ENCODE results near the gene TMEM131. TPM values are rescaled to one million over a fixed set of nuclear protein-coding genes. Genes with fewer than 3 reads are reported as not detected.
"Not testable (repeated sequence)": the region's sequence is repeated elsewhere in the genome, so short reads cannot be mapped to it uniquely, and the experiment has no call there.

TMEM131 gene
- total and polyA plus RNA-seq, 2 experiments from 2014 or later = 9.2 to 22.7 TPM

- no peak overlapping the region for H2AFZ ChIP-seq
- Mint-ChIP-seq H3K4me1 (peaks cover 17% of the 10 kb centered on the region), H3K36me3 (ENCODE audit: low read depth) (peaks cover 13% of the 10 kb centered on the region; the same call in 2 of the 3 replicates), H3K9me3 (0 out of 3 replicates have a peak, but pooled peaks cover 8% of the 10 kb centered on the region), H3K27ac (no peak overlapping the region), H3K27me3 (ENCODE audit: insufficient read depth, low read depth, poor library complexity) (peaks cover 2% of the 10 kb centered on the region), H3K4me3 (no peak overlapping the region)
- no peaks in the 10 kb centered on the region for H3K36me3 ChIP-seq (ENCODE audit: insufficient read depth)
- H3K27me3 ChIP-seq (ENCODE audit: insufficient read depth) = no peaks in the 10 kb centered on the region
- DNase-seq (ENCODE audit: low spot score) (no peak), ATAC-seq (no peak)
- no peaks in the 10 kb centered on the region for H3F3A ChIP-seq (replicated peaks; ENCODE audit: low read depth)
- 0 out of 2 replicates have a peak, but pooled peaks cover 3% of the 10 kb centered on the region for H4K20me1 ChIP-seq (replicated peaks; ENCODE audit: insufficient read depth)
- no peak overlapping the region for H3K4me3 ChIP-seq
- no peak overlapping the region for H3K4me2 ChIP-seq
- no peaks in the 10 kb centered on the region for H3K79me2 ChIP-seq (replicated peaks; ENCODE audit: insufficient read depth)
- TF ChIP-seq EZH2phosphoT487 (IDR thresholded peaks at IDR 0.05; ENCODE audit: unreplicated experiment) = no peak
- peaks cover 14% of the 10 kb centered on the region for H3K4me1 ChIP-seq (ENCODE audit: insufficient read depth)
- peak overlapping the region; percentile 80; the same call in 1 of the 2 replicates for H3K27ac ChIP-seq (ENCODE audit: low read depth)
- H3K9me2 ChIP-seq (ENCODE audit: insufficient read depth) = no peaks in the 10 kb centered on the region
Observed at GRCh38 chr2:97831121-97831520, 164.6 kb downstream of the TMEM131 start.

- H4K20me1 ChIP-seq (replicated peaks; ENCODE audit: insufficient read depth); H3K9me2 ChIP-seq (ENCODE audit: insufficient read depth); H3K27me3 Mint-ChIP-seq (ENCODE audit: insufficient read depth, low read depth, poor library complexity); H2AFZ ChIP-seq; H3K9me3 Mint-ChIP-seq; H3F3A ChIP-seq (replicated peaks; ENCODE audit: low read depth); H3K4me3 Mint-ChIP-seq; H3K79me2 ChIP-seq (replicated peaks; ENCODE audit: insufficient read depth); ATAC-seq; DNase-seq (ENCODE audit: low spot score); H3K4me2 ChIP-seq; H3K27ac Mint-ChIP-seq; H3K27ac ChIP-seq (ENCODE audit: low read depth); H3K4me3 ChIP-seq; H3K36me3 ChIP-seq (ENCODE audit: insufficient read depth); H3K27me3 ChIP-seq (ENCODE audit: insufficient read depth): not testable (repeated sequence)
- Mint-ChIP-seq H3K36me3 (ENCODE audit: low read depth) (peaks cover 13% of the 10 kb centered on the region; the same call in 2 of the 3 replicates), H3K4me1 (peaks cover 17% of the 10 kb centered on the region)
- H3K4me1 ChIP-seq (ENCODE audit: insufficient read depth) = peaks cover 14% of the 10 kb centered on the region
Observed at GRCh38 chr2:97829255-97829654, 166.5 kb downstream of the TMEM131 start.

DNA sequence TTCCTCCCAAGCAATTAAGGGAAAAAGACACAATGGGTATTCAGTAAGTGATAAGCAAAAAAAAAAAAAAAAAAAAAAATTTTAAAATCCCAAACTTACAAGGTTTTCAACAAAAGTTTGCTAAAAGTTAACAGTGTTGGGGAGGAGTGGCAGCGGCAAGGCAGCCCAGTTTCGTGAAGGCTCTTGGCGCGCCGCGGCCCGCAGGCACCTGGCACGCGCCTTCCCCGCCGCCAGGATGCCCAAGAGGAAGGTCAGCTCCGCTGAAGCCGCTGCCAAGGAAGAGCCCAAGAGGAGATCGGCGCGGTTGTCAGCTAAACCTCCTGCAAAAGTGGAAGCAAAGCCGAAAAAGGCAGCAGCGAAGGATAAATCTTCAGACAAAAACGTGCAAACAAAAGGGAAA lies 168.7 kb downstream of the TMEM131 start:
- H3K79me2 ChIP-seq (replicated peaks; ENCODE audit: insufficient read depth); H3K4me3 Mint-ChIP-seq; H3K36me3 ChIP-seq (ENCODE audit: insufficient read depth); H2AFZ ChIP-seq; H3K27ac Mint-ChIP-seq; H3K9me3 Mint-ChIP-seq; H3F3A ChIP-seq (replicated peaks; ENCODE audit: low read depth); H3K4me3 ChIP-seq; H3K4me2 ChIP-seq; H3K27me3 Mint-ChIP-seq (ENCODE audit: insufficient read depth, low read depth, poor library complexity); H3K9me2 ChIP-seq (ENCODE audit: insufficient read depth); DNase-seq (ENCODE audit: low spot score); H4K20me1 ChIP-seq (replicated peaks; ENCODE audit: insufficient read depth); H3K27ac ChIP-seq (ENCODE audit: low read depth); ATAC-seq; H3K27me3 ChIP-seq (ENCODE audit: insufficient read depth): not testable (repeated sequence)
- H3K4me1 ChIP-seq (ENCODE audit: insufficient read depth) = peaks cover 23% of the 10 kb centered on the region
- Mint-ChIP-seq H3K36me3 (ENCODE audit: low read depth) (peaks cover 16% of the 10 kb centered on the region), H3K4me1 (peaks cover 32% of the 10 kb centered on the region)

DNA sequence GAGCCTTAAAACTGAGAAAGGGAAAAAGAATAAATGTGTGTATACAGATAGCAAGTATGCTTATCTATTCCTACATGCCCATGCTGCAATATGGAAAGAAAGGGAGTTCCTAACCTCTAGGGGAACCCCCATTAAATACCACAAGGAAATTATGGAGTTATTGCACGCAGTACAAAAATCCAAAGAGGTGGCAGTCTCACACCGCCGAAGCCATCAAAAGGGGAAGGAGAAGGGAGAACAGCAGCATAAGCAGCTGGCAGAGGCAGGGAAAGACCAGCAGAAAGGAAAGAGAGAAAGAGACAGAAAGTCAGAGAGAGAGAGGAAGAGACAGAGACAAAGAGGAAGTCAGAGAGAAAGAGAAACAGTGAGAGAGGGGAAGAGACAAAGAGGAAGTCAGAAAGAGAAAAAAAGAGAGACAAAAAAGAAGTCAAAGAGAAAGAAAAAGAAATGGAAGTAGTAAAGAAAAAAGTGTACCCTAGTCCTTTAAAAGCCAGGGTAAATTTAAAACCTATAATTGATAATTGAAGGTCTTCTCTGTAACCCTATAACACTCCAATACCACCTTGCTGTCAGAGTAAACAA lies 169.4 kb downstream of the TMEM131 start:
- not testable (repeated sequence) for H2AFZ ChIP-seq; H4K20me1 ChIP-seq (replicated peaks; ENCODE audit: insufficient read depth); ATAC-seq; DNase-seq (ENCODE audit: low spot score); H3K36me3 ChIP-seq (ENCODE audit: insufficient read depth); H3K27ac ChIP-seq (ENCODE audit: low read depth); H3K9me2 ChIP-seq (ENCODE audit: insufficient read depth); H3K4me3 Mint-ChIP-seq; H3K27me3 ChIP-seq (ENCODE audit: insufficient read depth); H3K27ac Mint-ChIP-seq; H3F3A ChIP-seq (replicated peaks; ENCODE audit: low read depth); H3K4me2 ChIP-seq; H3K27me3 Mint-ChIP-seq (ENCODE audit: insufficient read depth, low read depth, poor library complexity); H3K4me3 ChIP-seq; H3K79me2 ChIP-seq (replicated peaks; ENCODE audit: insufficient read depth)
- peaks cover 11% of the 10 kb centered on the region; the same call in 1 of the 3 replicates for H3K9me3 Mint-ChIP-seq
- peaks cover 23% of the 10 kb centered on the region for H3K4me1 ChIP-seq (ENCODE audit: insufficient read depth)
- peaks cover 36% of the 10 kb centered on the region for H3K4me1 Mint-ChIP-seq
- H3K36me3 Mint-ChIP-seq (ENCODE audit: low read depth) = peaks cover 19% of the 10 kb centered on the region

GRCh38 chr2:97824011-97824410 lies 171.7 kb downstream of the TMEM131 start:
- H3K27me3 Mint-ChIP-seq (ENCODE audit: insufficient read depth, low read depth, poor library complexity); H4K20me1 ChIP-seq (replicated peaks; ENCODE audit: insufficient read depth); H3K4me3 Mint-ChIP-seq; H3K4me2 ChIP-seq; H3K9me3 Mint-ChIP-seq; DNase-seq (ENCODE audit: low spot score); H3K4me1 ChIP-seq (ENCODE audit: insufficient read depth); H2AFZ ChIP-seq; H3K9me2 ChIP-seq (ENCODE audit: insufficient read depth); H3K27ac ChIP-seq (ENCODE audit: low read depth); H3F3A ChIP-seq (replicated peaks; ENCODE audit: low read depth); H3K4me3 ChIP-seq; H3K27ac Mint-ChIP-seq; H3K36me3 ChIP-seq (ENCODE audit: insufficient read depth); H3K79me2 ChIP-seq (replicated peaks; ENCODE audit: insufficient read depth); ATAC-seq; H3K27me3 ChIP-seq (ENCODE audit: insufficient read depth): not testable (repeated sequence)
- H3K36me3 Mint-ChIP-seq (ENCODE audit: low read depth) = peaks cover 12% of the 10 kb centered on the region
- H3K4me1 Mint-ChIP-seq = peaks cover 23% of the 10 kb centered on the region

DNA sequence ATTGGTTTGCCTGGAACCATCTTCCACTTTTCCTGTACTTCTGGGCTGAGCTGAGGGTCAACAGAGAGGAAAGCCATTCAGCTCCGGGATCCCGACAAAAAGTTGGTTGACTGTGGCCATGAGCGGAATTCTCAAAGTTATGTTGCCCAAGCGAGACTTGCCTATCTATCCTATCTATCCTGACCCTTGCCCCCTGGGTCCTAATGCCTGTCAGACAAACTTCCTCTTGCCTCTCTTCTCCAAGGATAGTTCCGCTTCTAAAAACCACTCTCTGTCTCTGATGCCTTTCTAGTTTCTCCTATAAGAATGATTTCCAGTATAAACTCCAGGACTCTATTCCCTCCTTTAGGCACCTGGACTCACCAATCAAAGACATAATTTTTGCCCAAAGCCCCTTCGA lies 173.9 kb downstream of the TMEM131 start:
- not testable (repeated sequence) for H2AFZ ChIP-seq; H3K9me2 ChIP-seq (ENCODE audit: insufficient read depth); DNase-seq (ENCODE audit: low spot score); H3K27me3 Mint-ChIP-seq (ENCODE audit: insufficient read depth, low read depth, poor library complexity); H3K4me3 ChIP-seq; H3F3A ChIP-seq (replicated peaks; ENCODE audit: low read depth); H4K20me1 ChIP-seq (replicated peaks; ENCODE audit: insufficient read depth); H3K79me2 ChIP-seq (replicated peaks; ENCODE audit: insufficient read depth); ATAC-seq; H3K36me3 ChIP-seq (ENCODE audit: insufficient read depth); H3K27ac ChIP-seq (ENCODE audit: low read depth); H3K36me3 Mint-ChIP-seq (ENCODE audit: low read depth); H3K4me1 ChIP-seq (ENCODE audit: insufficient read depth); H3K27ac Mint-ChIP-seq; H3K27me3 ChIP-seq (ENCODE audit: insufficient read depth); H3K9me3 Mint-ChIP-seq; H3K4me3 Mint-ChIP-seq
- H3K4me1 Mint-ChIP-seq = peaks cover 23% of the 10 kb centered on the region
- 0 out of 2 replicates have a peak overlapping the region, but pooled peaks have one; percentile 26 for H3K4me2 ChIP-seq
